ENCODE measurements around the gene SCO2. TPM values are rescaled to one million over a fixed set of nuclear protein-coding genes. Genes with fewer than 3 reads are reported as not detected.
A peak's percentile ranks its signal among the peaks of the same experiment; 100 is the strongest.

Gene SCO2
- polyA plus RNA-seq, 3 donors, result 39.5 to 101 (median 69.6) TPM

DNA sequence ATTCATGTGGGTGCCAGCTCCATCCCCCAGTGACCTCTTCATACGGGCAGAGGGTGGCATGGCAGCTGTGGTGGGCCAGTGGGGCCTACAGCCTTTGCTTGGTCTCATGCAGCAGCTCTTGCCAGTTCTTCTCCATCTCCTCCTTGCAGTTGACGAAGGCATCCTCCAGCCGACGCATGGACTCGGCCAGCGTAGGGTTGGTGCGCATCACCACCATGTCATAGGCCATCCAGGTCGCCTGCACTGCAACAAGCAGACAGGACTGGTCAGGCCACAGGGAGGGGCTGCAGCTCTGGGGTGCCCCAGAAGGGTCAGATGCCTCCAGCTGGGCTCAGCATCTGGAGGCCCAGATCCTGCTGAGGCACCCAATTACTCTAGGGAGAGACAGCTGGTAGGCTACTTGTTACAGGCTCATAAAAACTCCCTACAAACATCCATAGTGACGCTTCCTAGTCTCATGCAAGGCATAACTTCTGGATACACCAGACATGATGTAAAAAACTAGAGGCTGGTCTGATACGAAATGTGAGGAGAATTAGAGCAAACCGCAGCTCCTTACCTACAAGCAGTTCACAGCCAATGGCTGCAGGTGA is 25.9 kb upstream of the SCO2 start:
- Histone ChIP-seq H2AFZ (ENCODE audit: insufficient read depth, low read depth, low read length, poor library complexity, severe bottlenecking) (no peak overlapping the region), H3K9me3 (replicated peaks in 1 of 2; ENCODE audit: control insufficient read depth in 1 of 2, insufficient read depth in 1 of 2, low read length in 2 of 2) (no peaks in the 10 kb centered on the region), H4K20me1 (ENCODE audit: insufficient read depth, low read length) (no peaks in the 10 kb centered on the region), H3K4me2 (replicated peaks; ENCODE audit: extremely low read depth, low read length, poor library complexity, severe bottlenecking) (no peak overlapping the region), H3K4me1 (ENCODE audit: control insufficient read depth in 1 of 2, insufficient read depth in 2 of 2, low read length in 2 of 2) (peaks cover 18 to 41% of the 10 kb centered on the region in 2 donors), H3K27ac (ENCODE audit: low read depth in 1 of 2, low read length in 2 of 2) (no peak overlapping the region), H3K27me3 (ENCODE audit: control insufficient read depth in 2 of 2, insufficient read depth in 2 of 2, low read length in 2 of 2) (no peaks in the 10 kb centered on the region), H3K36me3 (replicated peaks in 1 of 2; ENCODE audit: control insufficient read depth in 1 of 2, insufficient read depth in 2 of 2, low read length in 2 of 2) (no peaks in the 10 kb centered on the region), H3K9ac (ENCODE audit: insufficient read depth, low read length, poor library complexity, severe bottlenecking) (no peak overlapping the region), H3K79me2 (ENCODE audit: insufficient read depth, low read length) (peaks cover 7% of the 10 kb centered on the region), H3K4me3 (replicated peaks in 1 of 3; ENCODE audit: low read depth in 2 of 3, low read length in 3 of 3) (no peak overlapping the region)
- TF ChIP-seq, protein P1, sequence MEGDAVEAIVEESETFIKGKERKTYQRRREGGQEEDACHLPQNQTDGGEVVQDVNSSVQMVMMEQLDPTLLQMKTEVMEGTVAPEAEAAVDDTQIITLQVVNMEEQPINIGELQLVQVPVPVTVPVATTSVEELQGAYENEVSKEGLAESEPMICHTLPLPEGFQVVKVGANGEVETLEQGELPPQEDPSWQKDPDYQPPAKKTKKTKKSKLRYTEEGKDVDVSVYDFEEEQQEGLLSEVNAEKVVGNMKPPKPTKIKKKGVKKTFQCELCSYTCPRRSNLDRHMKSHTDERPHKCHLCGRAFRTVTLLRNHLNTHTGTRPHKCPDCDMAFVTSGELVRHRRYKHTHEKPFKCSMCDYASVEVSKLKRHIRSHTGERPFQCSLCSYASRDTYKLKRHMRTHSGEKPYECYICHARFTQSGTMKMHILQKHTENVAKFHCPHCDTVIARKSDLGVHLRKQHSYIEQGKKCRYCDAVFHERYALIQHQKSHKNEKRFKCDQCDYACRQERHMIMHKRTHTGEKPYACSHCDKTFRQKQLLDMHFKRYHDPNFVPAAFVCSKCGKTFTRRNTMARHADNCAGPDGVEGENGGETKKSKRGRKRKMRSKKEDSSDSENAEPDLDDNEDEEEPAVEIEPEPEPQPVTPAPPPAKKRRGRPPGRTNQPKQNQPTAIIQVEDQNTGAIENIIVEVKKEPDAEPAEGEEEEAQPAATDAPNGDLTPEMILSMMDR (IDR thresholded peaks at IDR 0.05), result no peak
- Mint-ChIP-seq H3K4me1 (peaks cover 16% of the 10 kb centered on the region), H3K9me3 (peaks cover 0 to 6% (median 0%) of the 10 kb centered on the region in 7 donors), H3K4me3 (no peak overlapping the region), H3K27me3 (ENCODE audit: low read depth in 3 of 3) (peaks cover 3 to 21% (median 8%) of the 10 kb centered on the region in 3 donors), H3K36me3 (peaks cover 3% of the 10 kb centered on the region in 2 donors), H3K27ac (no peak overlapping the region)
- intact Hi-C loops (cut with micrococcal nuclease), result no loop called here
- 97% methylated on average over 10 of the region's 11 CpGs for WGBS (ENCODE audit: insufficient coverage)
- DNase-seq, result peak in 1 of 3 donors; percentile 1

DNA sequence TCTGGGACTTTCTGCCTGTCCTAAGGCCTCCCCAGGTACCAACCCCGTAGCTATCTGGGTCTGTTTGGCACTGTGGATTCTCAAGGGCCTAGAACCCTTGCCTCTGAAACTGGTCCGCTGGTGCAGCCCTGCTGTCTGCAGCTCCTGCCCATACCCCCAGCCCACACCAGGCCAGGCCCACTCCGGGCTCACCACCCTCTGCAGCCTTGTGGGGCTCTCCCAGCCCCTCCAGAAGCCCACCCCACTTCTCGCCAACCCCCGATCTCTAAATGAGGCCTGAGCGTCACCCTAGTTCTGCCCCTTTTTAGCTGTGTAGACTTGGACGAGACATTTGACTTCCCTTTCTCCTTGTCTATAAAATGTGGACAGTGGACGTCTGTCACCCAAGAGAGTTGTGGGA is 25.0 kb upstream of the SCO2 start:
- peaks cover 24% of the 10 kb centered on the region for H3K4me1 Mint-ChIP-seq
- Histone ChIP-seq H3K79me2 (ENCODE audit: insufficient read depth, low read length) (peaks cover 9% of the 10 kb centered on the region), H3K4me3 (replicated peaks in 1 of 3; ENCODE audit: low read depth in 2 of 3, low read length in 3 of 3) (no peak overlapping the region), H3K9me3 (replicated peaks in 1 of 2; ENCODE audit: control insufficient read depth in 1 of 2, insufficient read depth in 1 of 2, low read length in 2 of 2) (no peaks in the 10 kb centered on the region), H3K4me1 (ENCODE audit: control insufficient read depth in 1 of 2, insufficient read depth in 2 of 2, low read length in 2 of 2) (peaks cover 27 to 50% of the 10 kb centered on the region in 2 donors), H3K27ac (ENCODE audit: low read depth in 1 of 2, low read length in 2 of 2) (no peak overlapping the region), H3K36me3 (replicated peaks in 1 of 2; ENCODE audit: control insufficient read depth in 1 of 2, insufficient read depth in 2 of 2, low read length in 2 of 2) (no peaks in the 10 kb centered on the region), H3K9ac (ENCODE audit: insufficient read depth, low read length, poor library complexity, severe bottlenecking) (no peak overlapping the region), H3K27me3 (ENCODE audit: control insufficient read depth in 2 of 2, insufficient read depth in 2 of 2, low read length in 2 of 2) (no peaks in the 10 kb centered on the region), H4K20me1 (ENCODE audit: insufficient read depth, low read length) (no peaks in the 10 kb centered on the region), H3K4me2 (replicated peaks; ENCODE audit: extremely low read depth, low read length, poor library complexity, severe bottlenecking) (no peak overlapping the region), H2AFZ (ENCODE audit: insufficient read depth, low read depth, low read length, poor library complexity, severe bottlenecking) (no peak overlapping the region)
- H3K9me3 Mint-ChIP-seq, result peaks cover 0 to 6% (median 0%) of the 10 kb centered on the region in 7 donors
- peaks cover 3% of the 10 kb centered on the region in 2 donors for H3K36me3 Mint-ChIP-seq
- H3K4me3 Mint-ChIP-seq, result no peak overlapping the region
- no peak overlapping the region for H3K27ac Mint-ChIP-seq
- intact Hi-C loops (cut with micrococcal nuclease), result no loop called here
- DNase-seq, result peak in 1 of 3 donors; percentile 1
- WGBS (ENCODE audit: insufficient coverage), result 93% methylated on average over 4 of the region's 8 CpGs
- TF ChIP-seq, protein P1 (IDR thresholded peaks at IDR 0.05), result no peak
- H3K27me3 Mint-ChIP-seq (ENCODE audit: low read depth in 3 of 3), result peaks cover 3 to 24% (median 8%) of the 10 kb centered on the region in 3 donors
